Stimulated activated CD8-positive, alpha-beta memory T cell treated with anti-CD3 and anti-CD28 coated beads, Interleukin-7, amount 100 ng/mL, for 48 hours (primary cell): ENCODE data around the gene KRT16.
A peak's percentile ranks its signal among the peaks of the same experiment; 100 is the strongest.
"Not testable (repeated sequence)": the region's sequence is repeated elsewhere in the genome, so short reads cannot be mapped to it uniquely, and the experiment has no call there.

ENCODE experiments used
- DNase-seq, 2 donors: peaks; one replicate each; pipeline ENCODE4 v3.0.0-alpha.2; 2020; ENCODE audit warnings: low read depth in 1 of 2; ENCODE audit errors: extremely low read depth in 1 of 2

The KRT16 gene

DNA sequence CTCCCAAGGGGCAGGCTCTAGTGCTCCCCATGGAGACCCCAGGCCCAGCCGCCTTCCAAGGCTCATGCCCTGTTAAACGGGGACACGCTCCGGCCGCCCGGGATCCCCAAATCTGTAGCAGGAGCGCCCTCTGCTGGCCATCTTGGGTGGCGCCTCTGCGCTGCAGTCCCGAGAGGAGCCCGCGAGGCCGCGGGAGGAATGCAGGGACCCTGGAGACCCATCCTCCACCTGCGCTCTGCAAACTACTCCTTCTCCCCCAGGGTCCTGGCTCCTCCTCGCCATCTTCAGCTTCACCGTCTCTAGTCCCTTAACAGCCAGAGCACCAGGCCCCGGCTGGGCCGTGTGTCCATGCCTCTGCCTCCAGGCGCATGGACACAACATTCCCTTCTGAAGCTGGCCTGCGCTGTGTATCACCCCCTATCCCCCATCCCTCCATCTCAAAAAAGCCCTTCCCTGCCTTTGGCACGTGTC is 35.4 kb upstream of the KRT16 start:
- DNase-seq, result peak; percentile 72 to 79

DNA sequence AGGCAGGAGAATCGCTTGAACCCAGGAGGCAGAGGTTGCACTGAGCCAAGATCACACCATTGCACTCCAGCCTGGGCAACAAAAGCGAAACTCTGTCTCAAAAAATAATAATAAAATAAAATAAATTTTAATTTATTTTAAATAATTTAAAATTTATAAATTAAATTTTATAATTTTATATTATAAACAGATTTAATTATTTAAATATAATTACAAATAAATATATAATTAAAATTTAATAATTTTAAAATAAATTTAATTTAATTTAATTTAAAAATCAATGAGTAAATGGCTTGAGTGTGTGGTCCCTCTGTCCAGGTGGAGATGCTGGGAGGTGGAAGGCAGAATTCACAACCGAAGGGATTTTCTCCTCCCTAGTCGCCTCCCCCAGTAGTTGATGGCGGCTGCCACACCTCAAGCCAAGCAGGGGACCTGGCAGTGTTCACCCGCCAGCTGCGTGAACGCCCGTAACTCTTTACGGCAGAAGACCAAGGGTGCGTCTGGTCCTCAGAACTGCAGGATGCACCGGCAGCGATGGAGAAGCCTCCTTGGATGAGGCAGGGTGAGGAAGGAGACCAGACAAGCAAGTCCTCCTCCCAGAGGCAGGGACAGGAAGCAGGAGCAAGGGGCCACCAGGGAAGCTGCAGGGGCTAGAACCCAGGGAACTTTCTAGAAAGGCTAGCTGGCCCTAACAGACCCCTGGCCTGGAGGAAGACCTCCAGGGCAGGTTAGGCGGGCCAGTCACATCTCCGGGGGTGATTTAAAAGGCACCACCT is 34.7 kb upstream of the KRT16 start:
- no peak for DNase-seq

DNA sequence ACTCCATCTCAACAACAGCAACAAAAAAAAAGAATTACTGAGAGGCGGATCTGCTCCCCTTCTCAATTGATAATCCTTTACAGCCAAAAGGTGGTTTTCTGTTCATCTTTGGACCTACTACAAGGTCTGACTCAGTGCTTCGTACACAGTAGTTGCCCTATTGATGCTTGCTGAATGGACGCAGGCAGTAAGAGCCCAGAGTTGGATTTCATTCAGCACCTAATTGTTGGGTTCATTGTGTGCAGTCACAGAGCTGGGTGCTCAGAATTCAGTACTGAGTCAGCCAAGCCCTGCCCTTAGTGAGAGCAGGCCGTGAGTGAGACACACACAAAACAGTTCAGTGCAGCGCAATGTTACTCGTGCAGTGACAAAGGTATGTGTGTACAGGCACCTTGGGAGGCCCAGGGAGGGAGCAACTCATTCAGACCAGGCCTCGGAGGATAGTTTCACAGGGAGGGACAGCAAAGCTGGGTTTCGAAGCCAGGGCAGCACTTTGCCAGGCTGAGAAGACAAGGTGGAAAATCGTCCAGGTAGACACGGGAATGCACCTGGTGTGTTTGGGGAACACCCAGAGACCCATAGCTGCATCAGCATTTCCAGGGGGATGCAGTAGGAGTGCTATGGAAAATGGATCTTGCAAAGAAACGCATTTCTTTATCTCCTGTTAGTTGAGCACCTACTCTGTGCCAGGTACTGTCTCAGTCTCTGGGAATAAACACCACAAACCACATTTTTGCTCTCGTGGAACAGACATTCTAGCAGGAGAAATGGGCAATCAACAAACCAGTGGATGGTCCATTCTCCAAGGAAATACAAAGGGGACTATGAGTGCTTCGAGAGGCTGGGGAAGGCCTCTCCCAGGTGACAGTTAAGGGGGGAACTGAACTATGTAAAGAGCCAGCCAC is 29.9 kb upstream of the KRT16 start:
- no peak for DNase-seq

DNA sequence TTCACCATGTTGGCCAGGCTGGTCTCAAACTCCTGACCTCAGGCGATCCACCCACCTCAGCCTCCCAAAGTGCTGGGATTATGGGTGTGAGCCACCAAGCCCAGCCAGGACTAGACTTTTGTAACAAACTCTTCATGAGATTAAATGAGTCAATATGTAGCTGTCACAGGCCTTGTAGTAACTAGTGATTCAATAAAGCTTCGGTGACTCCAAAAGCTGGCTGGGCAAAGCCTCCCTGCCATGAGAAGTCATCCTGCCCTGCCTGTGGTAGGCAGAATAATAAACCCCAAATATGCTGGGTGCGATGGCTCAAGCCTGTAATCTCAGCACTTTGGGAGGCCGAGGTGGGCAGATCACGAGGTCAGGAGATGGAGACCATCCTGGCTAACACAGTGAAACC is 28.0 kb upstream of the KRT16 start:
- DNase-seq, result not testable (repeated sequence)

DNA sequence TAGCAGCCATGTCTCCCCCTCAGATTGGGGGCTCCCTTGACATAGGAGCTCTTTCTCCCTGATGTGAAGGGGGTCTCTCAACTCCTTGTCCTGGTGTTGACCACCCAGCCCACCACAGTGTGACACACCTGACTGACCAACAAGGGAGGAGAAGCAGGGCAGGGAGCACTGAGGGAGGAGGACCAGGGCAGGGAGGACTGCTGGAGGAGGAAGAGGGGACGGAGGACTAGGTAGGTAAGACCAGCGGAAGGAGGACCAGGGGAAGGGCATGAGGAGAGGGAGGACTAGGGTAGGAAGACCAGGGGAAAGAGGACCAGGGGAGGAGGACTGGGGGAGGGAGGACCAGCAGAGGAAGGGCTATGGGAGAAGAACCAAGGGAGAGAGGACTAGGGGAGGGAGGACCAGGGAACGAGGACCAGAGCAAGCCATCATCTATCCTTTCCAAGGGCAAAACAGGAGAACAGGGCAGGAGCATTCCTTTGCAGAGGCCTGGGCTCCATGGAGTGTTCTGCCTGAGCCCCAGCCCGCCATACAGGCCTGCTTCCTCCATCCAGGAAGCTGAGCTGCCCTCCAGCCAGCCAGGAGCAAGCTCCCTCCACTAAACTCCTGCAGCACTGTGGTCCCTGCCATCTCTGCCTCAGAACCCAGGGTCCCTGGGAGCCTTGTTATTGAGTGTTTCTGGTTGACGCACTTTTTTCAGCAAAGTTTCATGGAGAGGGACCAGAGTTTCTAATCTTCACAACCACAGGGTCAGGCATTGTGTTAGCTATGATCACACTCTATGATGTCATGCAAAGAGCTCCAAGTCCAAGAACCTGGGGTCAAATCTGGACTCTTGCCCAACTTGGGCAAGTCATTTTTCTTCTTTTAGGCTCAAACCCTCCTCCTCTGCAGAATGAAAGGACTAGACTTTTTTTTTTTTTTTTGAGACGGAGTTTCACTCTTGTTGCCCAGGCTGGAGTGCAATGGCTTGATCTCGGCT is 27.2 kb upstream of the KRT16 start:
- DNase-seq, result no peak

DNA sequence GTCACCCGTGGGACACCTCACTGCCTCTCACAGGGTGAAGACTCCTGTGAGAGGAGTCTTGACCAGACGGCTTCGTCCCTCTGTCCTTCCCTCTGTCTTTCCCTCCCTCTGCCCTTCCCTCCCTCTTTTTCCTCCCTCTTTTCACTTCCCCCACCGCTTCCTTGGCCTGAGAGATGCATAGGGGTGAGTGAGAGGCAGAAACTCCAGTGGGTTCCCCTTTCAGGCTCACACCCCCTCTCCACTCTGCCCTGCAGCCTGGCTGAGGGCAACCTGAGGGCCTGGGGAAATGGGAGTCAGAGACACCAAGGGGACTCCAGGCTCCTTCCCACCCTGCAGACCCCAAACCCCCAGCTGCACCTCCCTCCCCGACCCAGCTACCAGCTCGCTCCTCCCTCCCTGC is 26.4 kb upstream of the KRT16 start:
- DNase-seq, result no peak

DNA sequence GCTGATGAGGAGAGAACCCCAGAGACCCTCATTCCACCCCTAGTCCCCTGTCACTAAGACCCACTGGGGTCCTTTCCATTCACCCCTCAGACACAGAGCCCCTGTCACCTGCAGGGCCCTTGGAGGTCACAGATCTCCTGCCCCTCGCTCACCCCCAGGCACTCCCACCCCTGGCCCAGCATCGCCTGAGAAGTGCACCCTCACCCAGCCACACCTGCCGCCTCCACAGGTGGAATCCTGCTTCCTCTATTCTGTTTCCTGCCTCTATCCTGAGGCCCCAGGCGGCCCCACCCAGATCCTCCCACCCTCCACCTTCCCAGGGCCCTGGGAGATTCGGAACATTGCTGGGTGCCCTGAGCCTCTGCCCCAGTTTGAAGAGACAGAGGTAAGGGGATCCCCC is 25.6 kb upstream of the KRT16 start:
- DNase-seq, result no peak

DNA sequence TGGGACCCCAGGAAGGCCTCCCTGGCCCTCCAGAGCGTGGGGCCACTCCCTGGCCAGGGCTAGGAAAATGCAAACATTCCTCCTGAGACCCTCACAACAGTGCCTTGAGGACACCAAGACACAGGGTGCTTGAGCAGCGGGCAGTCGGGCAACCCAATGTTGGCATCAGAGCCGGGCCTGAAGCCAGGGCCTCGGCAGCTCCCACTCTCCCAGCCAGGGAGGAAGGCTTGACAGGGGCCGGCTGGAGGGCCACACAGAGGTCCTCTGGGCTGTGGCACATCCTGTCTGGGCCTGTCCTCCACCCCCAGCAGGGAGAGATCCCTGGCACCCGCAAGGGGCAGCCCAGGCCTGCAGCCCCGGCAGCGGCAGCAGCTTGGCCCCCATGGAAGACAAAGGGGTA is 24.1 kb upstream of the KRT16 start:
- no peak for DNase-seq

DNA sequence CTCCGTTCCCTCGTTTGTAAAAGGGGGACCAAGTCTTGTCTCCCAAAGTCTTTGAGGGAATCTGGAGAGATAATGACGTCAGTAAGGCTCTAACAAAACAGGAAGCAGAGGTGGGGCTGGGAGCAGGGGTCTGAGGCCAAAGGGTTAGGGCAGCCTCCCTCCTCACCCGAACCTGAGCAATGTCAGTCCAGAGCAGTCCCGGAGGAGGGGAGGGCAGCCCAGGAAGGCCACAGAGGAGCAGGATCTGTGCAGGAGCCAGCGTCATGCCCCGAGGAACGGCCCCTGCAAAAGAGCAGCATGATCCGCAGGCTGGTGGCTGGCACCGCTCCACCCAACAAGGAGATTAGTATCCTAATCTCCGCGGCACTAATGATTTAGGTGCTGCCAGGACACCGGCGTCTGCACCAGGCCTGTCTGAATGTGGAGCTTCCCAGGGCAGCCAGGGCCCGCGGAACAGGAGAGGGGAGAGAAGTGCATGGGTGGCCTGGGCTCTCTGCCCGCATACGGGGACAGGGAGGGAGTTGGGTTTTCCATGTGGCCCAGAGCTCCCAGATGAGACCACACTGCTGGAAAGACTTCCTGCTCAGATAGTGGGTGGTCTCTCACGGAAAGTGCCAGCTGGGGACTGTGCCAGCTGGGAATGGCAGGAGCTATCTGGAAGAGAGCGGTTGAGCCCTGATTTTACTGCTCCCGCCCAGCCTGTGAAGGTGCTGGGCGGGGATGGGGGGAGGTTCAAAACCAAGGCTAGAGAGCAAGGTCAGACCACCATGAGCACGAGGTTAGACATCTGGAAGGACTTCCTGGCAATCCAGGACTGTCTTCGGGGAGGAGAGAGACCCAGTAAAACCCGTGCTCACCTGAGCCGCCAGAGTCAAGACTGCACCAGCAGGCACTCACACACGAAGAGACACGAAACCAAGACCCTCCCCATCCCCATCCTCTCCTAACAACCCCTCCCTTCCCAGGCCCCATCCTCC is 22.8 kb upstream of the KRT16 start:
- no peak for DNase-seq

DNA sequence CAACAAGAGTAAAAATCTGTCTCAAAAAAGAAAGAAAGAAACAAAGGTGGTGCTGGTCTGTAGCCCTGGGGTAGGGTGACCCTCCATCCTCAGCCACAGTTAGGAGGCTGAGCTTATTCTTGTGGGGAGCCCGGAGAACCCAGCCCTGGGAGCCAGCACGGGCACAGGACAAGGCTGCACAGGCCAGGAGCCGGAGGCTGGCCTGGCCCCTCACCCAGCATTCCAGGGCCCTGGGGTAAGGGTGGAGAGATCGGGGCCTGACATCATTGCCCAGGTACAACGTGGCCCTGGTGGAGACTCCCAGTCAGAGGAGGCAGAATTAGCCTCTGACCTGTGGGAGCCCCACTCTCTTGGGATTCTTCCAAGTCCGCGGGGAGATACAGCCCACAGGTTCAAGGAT is 22.1 kb upstream of the KRT16 start:
- no peak for DNase-seq

DNA sequence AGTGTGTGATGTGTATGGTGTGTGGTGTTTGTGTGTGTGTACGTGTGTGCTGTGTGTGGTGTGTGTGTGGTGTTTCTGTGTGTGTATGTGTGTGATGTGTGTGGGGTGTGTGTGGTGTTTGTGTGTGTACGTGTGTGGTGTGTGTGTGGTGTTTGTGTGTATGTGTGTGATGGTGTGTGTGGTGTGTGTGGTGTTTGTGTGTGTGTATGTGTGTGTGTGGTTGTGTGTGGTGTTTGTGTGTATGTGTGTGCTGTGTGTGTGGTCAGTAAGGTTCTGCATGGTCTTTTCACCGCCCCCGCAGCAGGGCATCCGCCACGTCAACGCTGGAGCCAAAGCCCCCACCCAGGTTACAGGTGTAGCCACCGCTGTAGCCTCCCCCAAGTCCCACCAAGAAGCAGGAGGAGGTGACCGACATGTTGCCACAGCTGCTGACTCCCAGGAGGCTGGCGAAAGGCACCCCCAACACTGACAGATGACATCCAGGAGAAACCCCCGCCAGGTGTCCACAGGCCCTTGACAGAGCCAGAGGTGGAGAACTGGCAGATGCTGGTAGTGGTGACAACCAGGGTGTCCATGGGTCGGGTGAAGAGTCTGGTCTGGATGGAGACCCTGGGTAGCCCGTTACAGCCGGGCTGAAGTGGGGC is 21.1 kb upstream of the KRT16 start:
- no peak for DNase-seq

DNA sequence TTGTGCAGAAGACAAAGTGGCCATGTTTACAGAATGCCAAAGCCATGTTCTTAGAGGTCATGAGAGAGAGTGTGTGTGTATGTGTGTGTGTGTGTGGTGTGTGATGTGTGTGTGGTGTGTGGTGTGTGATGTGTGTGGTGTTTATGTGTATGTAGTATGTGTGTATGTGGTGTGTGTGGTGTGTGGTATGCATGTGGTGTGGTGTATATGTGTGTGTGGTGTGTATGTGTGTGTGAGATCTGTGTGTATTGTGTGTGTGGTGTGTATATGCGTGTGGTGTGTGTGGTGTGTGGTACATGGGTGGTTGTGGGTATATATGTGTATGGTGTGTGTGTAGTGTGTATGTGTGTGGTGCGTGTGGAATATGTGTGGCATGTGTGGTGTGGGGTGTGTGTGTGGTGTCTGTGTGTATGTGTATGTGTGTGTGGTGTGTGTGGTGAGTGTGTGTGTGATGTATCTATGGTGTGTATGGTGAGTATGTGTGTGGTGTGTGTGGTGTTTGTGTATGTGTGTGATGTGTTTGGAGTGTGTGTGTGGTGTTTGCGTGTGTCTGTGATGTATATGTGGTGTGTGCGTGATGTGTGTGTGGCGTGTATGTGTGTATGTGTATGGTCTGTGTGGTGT is 20.0 kb upstream of the KRT16 start:
- no peak for DNase-seq

DNA sequence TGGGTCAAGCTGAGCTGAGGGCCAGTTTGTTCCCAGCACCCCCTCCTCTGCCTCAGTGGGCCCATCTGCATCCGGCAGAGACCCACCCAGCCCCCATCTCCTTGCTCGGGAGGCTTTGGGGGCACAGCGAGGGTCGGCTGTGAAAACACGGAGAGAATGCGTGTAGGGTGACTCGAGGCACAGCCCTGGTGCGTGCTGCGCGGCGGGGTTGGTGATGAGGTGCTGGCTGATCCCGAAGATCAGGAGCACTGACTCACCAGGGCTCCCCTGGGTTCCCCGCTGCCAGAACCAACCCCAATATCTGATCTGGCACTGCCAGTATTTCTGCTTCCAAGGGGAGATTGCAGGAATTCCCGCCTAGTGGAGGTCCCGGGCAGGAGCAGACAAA is 19.3 kb upstream of the KRT16 start:
- DNase-seq, result no peak

DNA sequence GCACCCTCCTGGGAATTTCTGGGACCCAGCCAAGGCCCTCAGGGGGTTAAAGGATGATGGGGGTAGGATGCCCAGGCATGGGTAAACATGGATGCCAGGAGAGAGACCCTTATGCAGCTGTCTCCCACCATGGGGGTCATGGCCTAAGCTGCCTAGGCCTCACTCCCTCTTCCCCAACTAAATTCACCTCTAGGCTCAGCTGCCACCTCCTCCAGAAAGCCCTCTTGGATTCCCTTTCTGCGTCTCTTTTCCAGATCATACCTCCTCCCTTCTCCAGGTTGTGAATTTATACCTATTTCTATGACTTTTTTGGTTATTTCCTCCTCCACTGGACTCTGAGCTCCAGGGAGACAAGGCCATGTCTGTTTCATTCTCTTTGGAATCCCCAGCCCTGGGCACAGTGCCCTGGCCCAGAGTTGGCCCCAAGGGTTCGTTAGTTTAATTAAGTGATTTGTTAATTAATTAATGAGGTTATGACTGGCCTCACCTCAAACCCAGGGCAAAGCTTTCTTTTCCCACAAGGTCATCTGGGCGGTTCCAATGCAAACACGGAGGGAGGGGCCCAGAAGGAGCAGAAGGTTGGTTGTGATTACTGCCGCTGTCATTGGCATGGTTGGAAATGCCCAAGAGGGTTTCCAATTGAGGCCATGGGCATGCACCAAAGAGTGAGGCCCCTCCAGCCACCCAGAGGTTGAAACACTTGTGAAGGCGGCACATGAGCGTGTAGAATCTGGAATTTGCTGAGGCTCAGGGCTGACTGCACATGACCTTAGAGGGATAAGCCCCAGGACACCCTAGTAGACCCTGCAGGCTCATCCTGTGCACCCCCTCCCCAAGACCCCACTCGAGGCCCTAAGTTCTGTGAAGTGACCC is 18.7 kb upstream of the KRT16 start:
- DNase-seq, result no peak

DNA sequence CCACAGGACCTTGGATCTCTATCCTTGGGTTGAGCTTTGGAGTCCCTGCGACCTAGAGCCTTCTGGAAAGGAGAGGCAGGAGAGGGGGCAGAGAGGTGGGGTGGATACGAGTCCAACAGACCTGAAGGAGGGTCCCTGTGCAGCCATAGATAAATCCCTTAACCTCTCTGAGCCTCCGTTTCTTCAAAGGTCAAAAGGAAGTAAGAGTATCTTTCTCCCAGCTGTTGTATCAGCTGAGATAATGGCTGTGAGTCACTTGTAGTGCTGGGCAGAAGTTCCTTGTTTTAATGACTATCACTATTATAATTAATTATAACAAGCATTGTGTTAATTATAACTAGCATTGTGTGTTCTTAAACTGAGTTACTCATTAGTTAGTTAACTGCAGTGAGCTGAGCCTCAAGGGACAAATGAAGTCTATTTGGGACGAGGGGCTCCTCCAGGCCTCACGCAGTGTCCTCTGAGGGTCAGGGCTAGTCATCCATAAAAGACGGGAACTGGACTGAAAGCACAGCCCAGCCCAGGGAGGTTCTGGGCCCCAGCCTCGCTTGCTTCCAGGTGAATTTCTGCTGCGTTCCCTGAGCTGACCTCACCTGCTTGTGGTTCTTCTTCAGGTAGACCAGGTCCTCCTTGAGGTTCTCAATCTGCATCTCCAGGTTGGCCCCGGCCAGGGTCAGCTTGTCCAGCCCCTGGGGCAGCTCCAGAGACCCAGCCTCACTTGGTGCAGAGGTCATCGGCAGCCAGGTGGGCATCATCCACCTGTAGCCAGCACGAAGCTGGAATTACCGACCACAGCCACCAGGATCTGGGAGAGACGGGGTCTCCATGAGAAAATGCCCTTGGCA is 17.5 kb upstream of the KRT16 start:
- no peak for DNase-seq

DNA sequence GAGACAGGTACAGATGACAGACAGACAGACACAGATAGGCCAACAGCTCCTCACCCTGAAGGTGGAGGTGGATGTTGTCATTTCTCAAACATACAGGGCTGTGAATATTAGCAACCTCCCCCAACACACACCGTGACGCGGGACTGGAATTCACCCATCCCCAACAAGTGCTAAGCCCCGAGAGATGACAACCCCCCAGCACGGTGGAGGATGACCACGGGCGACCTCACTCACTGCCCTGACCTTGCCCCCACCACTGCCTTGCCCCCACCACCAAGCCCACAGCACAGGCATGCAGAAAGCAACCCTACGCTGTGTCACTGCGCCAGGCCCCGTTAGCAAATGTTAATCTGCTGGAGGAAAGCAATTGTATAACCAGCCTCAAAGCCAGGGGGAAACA is 16.7 kb upstream of the KRT16 start:
- DNase-seq, result no peak
